HG03045 (cell line): Measurements from ENCODE around the gene PANK4.

Experiments used
- ATAC-seq: cut with Tn5 transposase; IDR thresholded peaks from one replicate; pipeline ENCODE4 v1.9.1; 2021; ENCODE audit warnings: mild to moderate bottlenecking, moderate library complexity; ENCODE audit not compliant: unreplicated experiment

The PANK4 gene

GRCh38 chr1:2480236-2480985, 46.0 kb downstream of the PANK4 start:
- ATAC-seq, result no peak

- ATAC-seq, result no peak
These were observed 46.8 kb downstream of the PANK4 start for GRCh38 chr1:2479618-2480017.

- no peak for ATAC-seq
These were observed 47.2 kb downstream of the PANK4 start for GRCh38 chr1:2479186-2479585.

GRCh38 chr1:2477791-2478499, 48.5 kb downstream of the PANK4 start:
- ATAC-seq, result no peak

- ATAC-seq, result no peak
These were observed 49.1 kb downstream of the PANK4 start for GRCh38 chr1:2477309-2477708.

GRCh38 chr1:2476061-2476999, 50.1 kb downstream of the PANK4 start, which contains the start of gene PLCH2:
TSS of gene PLCH2 (plus strand) at chr1:2476289. CDS start at chr1:2476589, 300 bp downstream.
- ATAC-seq, result no peak

- ATAC-seq, result no peak
These were observed 50.8 kb downstream of the PANK4 start for GRCh38 chr1:2475571-2475970.

- no peak for ATAC-seq
These were observed 51.4 kb downstream of the PANK4 start for GRCh38 chr1:2474933-2475371.

- no peak for ATAC-seq
These were observed 52.1 kb downstream of the PANK4 start for GRCh38 chr1:2474104-2474844.

- ATAC-seq, result no peak
These were observed 53.2 kb downstream of the PANK4 start for GRCh38 chr1:2473198-2473597.

GRCh38 chr1:2472561-2473177, 53.7 kb downstream of the PANK4 start:
- no peak for ATAC-seq

GRCh38 chr1:2472109-2472508, 54.3 kb downstream of the PANK4 start:
- ATAC-seq, result no peak

GRCh38 chr1:2471587-2472001, 54.8 kb downstream of the PANK4 start:
- ATAC-seq, result no peak

GRCh38 chr1:2471159-2471471, 55.3 kb downstream of the PANK4 start:
- ATAC-seq, result no peak

- ATAC-seq, result no peak
These were observed 55.9 kb downstream of the PANK4 start for GRCh38 chr1:2470290-2471158.

GRCh38 chr1:2469103-2469940, 57.1 kb downstream of the PANK4 start:
- no peak for ATAC-seq

- no peak for ATAC-seq
These were observed 57.9 kb downstream of the PANK4 start for GRCh38 chr1:2468540-2468939.

- ATAC-seq, result no peak
These were observed 58.3 kb downstream of the PANK4 start for GRCh38 chr1:2468041-2468472.
